BLaER1 treated with 17β-estradiol and CSF1 and Interleukin-3, amounts not matched to agents 10 nM and 100 nM (cell line): ENCODE measurements around the gene ERGIC1.

Experiments
- H3K27ac ChIP-seq, 11 experiments: shearing (Covaris generic); formaldehyde crosslinking; 2 replicates each; pipeline ENCODE4 v1.8.1; 2022
- H3K27me3 ChIP-seq, 11 experiments: shearing (Covaris generic); formaldehyde crosslinking; 2 replicates each; pipeline ENCODE4 v1.8.1; 2022
- H3K36me3 ChIP-seq, 11 experiments: shearing (Covaris generic); formaldehyde crosslinking; 2 replicates each; pipeline ENCODE4 v1.8.1; 2022
- H3K4me1 ChIP-seq, 10 experiments: shearing (Covaris generic); formaldehyde crosslinking; 2 replicates each; pipeline ENCODE4 v1.8.1; 2022
- H3K4me2 ChIP-seq, 11 experiments: shearing (Covaris generic); formaldehyde crosslinking; 2 replicates each; pipeline ENCODE4 v1.8.1; 2022
- H3K4me3 ChIP-seq, 10 experiments: shearing (Covaris generic); formaldehyde crosslinking; 2 replicates each; pipeline ENCODE4 v1.8.1; 2022
- H3K9ac ChIP-seq, 11 experiments: shearing (Covaris generic); formaldehyde crosslinking; 2 replicates each; pipeline ENCODE4 v1.8.1; 2022
- H3K9me3 ChIP-seq, 11 experiments: shearing (Covaris generic); formaldehyde crosslinking; replicated peaks in 1 of 11; 2 replicates each; pipeline ENCODE4 v1.8.1; 2022
- H4K20me1 ChIP-seq, 11 experiments: shearing (Covaris generic); formaldehyde crosslinking; 2 replicates each; pipeline ENCODE4 v1.8.1; 2022
- Cebpa-rat ChIP-seq, 11 experiments: shearing (Covaris generic); IDR thresholded peaks; 2 replicates each; pipeline ENCODE4 v1.8.1; 2022

ERGIC1 gene

DNA sequence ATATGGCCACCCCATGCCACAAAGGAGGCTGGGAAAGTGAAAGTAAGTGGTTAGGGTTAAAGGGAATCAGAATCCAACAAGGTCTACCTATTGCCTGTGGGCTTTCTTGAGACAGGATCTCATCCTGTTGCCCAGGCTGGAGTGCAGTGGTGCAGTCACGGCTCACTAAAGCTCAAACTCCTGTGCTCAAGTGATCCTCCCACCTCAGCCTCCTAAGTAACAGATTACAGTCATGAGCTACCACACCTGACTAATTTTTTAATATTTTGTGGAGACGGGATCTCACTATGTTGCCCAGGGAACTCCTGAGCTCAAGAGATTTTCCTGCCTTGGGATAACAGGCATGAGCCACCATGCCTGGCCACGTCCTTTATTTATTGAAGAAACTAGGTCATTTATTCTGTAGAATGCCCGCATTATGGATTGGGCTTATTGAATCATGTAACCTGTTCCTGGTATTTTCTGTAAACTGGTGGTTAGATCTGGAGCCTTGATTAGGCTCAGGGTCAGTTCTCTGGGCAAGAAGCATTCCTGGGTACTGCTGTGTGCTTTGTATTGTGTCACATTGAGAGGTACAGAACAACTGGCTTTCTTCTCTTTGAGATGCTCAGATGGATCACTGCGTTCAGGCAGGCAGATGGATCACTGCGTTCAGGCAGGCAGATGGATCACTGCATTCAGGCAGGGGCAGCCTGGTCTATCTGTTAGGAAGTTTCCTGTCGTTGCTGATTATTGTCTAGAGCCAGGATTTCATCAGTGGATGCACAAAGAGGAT lies 41.6 kb downstream of the ERGIC1 start:
- TF ChIP-seq Cebpa-rat (IDR thresholded peaks at IDR 0.05): no peak
- H3K4me3 ChIP-seq: no peak overlapping the region
- peak overlapping the region; percentile 52 to 96 (median 90) for H3K4me2 ChIP-seq

DNA sequence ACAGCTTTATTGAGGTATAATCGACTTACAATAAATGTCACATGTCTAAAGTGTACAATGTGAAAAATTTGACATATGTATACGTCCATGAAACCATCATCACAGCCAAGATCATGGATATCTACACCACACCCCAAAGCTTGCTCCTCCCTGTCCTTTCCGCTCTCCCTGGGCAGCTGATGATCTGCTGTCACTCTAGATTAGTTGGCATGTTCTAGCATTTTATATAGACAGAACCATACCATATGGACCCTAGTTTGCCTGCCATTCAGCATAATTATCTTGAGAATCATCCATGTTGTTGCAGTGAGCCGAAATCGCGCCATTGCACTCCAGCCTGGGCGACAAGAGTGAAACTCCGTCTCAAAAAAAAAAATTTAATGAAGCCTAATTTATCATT lies 42.5 kb downstream of the ERGIC1 start:
- H3K27ac ChIP-seq: peak overlapping the region in 2 of 11 experiments; percentile 8 to 86; a peak in 1 of 22 replicates
- H3K9ac ChIP-seq: no peak overlapping the region
- peaks cover 0 to 53% (median 11%) of the 10 kb centered on the region in 11 experiments; a peak in 12 of 22 replicates for H3K36me3 ChIP-seq
- no peaks in the 10 kb centered on the region for H3K9me3 ChIP-seq
- no peaks in the 10 kb centered on the region for H3K27me3 ChIP-seq
- peaks cover 0 to 76% (median 9%) of the 10 kb centered on the region in 11 experiments; a peak in 11 of 22 replicates for H4K20me1 ChIP-seq
- H3K4me2 ChIP-seq: peak overlapping the region; percentile 27 to 96 (median 89); a peak in 17 of 22 replicates
- TF ChIP-seq Cebpa-rat (IDR thresholded peaks at IDR 0.05): no peak
- peaks cover 67 to 100% (median 77%) of the 10 kb centered on the region in 10 experiments for H3K4me1 ChIP-seq
- H3K4me3 ChIP-seq: no peak overlapping the region

More for the DNA sequence above, 41.6 kb downstream of the ERGIC1 start:
- Histone ChIP-seq H3K36me3 (peaks cover 0 to 44% (median 11%) of the 10 kb centered on the region in 11 experiments; a peak in 12 of 22 replicates), H4K20me1 (peaks cover 0 to 76% (median 9%) of the 10 kb centered on the region in 11 experiments; a peak in 11 of 22 replicates), H3K27me3 (no peaks in the 10 kb centered on the region), H3K27ac (peak overlapping the region in 7 of 11 experiments; percentile 2 to 88 (median 84); a peak in 10 of 22 replicates), H3K4me1 (peaks cover 76 to 100% (median 84%) of the 10 kb centered on the region in 10 experiments), H3K9ac (peak overlapping the region in 5 of 11 experiments; percentile 4 to 77 (median 25); a peak in 6 of 22 replicates), H3K9me3 (no peaks in the 10 kb centered on the region)

DNA sequence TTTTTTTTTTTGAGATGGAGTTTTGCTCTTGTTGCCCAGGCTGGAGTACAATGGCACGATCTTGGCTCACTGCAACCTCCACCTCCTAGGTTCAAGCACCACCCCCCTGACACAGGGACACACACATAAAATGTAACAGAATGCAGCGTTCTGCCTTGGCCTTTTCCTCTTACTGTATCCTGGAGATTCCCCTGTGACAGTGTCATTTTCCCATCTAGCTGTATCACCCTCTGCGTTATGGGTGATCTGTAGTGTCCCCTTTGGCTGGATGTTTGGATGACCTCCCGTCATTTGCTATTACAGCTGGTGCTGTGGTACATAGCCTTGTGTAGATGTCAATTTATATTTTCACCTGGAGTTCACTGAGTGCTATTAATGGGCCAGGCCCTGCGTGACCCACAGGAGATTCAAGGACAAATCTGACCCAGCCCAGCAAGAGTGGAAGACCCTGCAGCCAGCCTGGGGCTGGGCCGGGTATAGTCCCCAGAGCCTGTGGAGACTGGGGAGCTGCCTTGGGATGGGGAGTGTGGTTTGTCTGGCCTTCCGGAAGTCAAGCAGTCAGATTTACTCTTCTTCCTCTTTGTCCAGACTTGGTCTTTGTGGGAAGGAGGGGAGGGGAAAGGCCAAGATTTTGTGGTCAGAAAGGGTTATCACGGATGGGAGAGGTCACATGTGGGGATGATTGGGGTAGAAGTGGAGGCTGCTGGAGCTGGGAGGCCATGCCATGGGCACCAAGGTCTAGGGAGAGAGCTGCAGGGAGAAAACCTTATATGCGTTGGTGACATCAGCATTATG lies 43.6 kb downstream of the ERGIC1 start:
- H4K20me1 ChIP-seq: peaks cover 0 to 83% (median 9%) of the 10 kb centered on the region in 11 experiments; a peak in 11 of 22 replicates
- H3K4me1 ChIP-seq: peaks cover 57 to 100% (median 77%) of the 10 kb centered on the region in 10 experiments
- no peak overlapping the region for H3K4me3 ChIP-seq
- no peaks in the 10 kb centered on the region for H3K9me3 ChIP-seq
- peak overlapping the region in 8 of 11 experiments; percentile 3 to 42 (median 19); a peak in 6 of 22 replicates for H3K9ac ChIP-seq
- TF ChIP-seq Cebpa-rat (IDR thresholded peaks at IDR 0.05): no peak
- peak overlapping the region in 10 of 11 experiments; percentile 20 to 59 (median 44); a peak in 19 of 22 replicates for H3K27ac ChIP-seq
- peaks cover 0 to 64% (median 18%) of the 10 kb centered on the region in 11 experiments; a peak in 12 of 22 replicates for H3K36me3 ChIP-seq
- H3K27me3 ChIP-seq: no peaks in the 10 kb centered on the region
- peak overlapping the region; percentile 45 to 87 (median 77) for H3K4me2 ChIP-seq

DNA sequence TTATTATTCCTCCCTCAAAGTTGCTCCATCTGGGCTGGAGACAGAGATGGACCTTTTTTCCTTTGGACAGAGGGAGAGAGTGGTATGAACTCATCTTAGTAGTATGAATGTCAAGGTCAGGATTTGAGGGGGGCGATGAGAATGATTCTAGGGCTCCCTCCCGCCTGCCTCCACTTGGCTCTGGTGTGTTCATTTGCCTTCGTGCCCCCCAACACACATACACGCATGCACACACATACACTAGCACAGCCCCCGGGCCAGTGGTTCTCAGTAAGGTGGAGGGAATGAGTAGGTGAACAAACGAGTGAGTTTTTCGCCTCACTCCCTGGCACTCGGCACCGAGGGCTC lies 44.5 kb downstream of the ERGIC1 start:
- Histone ChIP-seq H3K27ac (peak overlapping the region in 10 of 11 experiments; percentile 0 to 59 (median 44); a peak in 10 of 22 replicates), H3K36me3 (peaks cover 5 to 68% (median 24%) of the 10 kb centered on the region in 11 experiments; a peak in 18 of 22 replicates), H4K20me1 (peaks cover 0 to 83% (median 9%) of the 10 kb centered on the region in 11 experiments; a peak in 11 of 22 replicates), H3K4me3 (no peak overlapping the region), H3K4me1 (peaks cover 48 to 100% (median 75%) of the 10 kb centered on the region in 10 experiments), H3K9me3 (peaks cover 0 to 4% (median 0%) of the 10 kb centered on the region in 11 experiments; a peak in 2 of 22 replicates), H3K4me2 (peak overlapping the region in 7 of 11 experiments; percentile 50 to 87 (median 81); a peak in 13 of 22 replicates), H3K27me3 (no peaks in the 10 kb centered on the region), H3K9ac (no peak overlapping the region)
- TF ChIP-seq Cebpa-rat (IDR thresholded peaks at IDR 0.05): no peak

DNA sequence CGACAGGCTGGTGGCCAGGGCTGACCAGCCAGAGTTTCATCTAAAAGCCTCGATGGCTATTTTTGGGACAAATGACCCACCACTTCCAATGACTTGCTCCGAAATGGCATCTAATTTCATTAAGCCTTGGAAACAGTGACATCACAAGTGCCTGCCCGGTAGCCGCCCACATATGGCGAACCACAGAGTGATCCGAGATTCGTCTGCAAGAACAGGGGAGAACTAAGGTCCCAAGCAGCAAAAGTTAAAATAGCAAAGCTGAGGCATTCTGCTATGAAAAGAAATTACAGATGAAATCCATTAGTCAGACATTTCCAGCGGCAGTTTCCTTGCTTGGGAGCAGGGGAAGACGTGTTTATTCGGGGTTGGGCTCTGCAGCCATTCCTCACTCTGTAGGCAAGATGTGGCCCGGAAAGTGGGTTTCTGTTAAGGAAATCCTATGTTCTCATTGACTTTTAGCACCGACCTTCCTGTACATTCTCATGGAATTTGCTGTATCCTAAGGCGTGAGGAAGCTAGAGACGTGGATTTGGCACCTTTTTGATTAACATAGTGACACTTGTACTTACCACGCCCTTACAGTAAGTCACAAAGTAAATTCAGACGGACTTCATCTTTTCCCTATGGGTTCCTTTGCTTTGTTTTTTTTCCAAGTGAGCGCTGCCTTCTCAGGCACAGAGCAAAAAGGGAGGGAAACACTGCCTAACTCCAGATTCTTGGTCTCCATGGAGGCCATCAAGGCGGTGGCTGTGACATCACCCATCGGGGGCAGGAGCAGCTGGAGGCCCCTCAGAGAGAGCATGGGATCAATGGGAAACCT lies 45.1 kb downstream of the ERGIC1 start:
- Histone ChIP-seq H3K9me3 (peaks cover 0 to 5% (median 0%) of the 10 kb centered on the region in 11 experiments; a peak in 2 of 22 replicates), H3K9ac (no peak overlapping the region), H3K4me1 (peaks cover 42 to 100% (median 70%) of the 10 kb centered on the region in 10 experiments), H3K27me3 (no peaks in the 10 kb centered on the region), H3K27ac (peak overlapping the region in 5 of 11 experiments; percentile 38 to 56 (median 51); a peak in 4 of 22 replicates), H3K36me3 (peaks cover 6 to 70% (median 29%) of the 10 kb centered on the region in 11 experiments; a peak in 18 of 22 replicates), H3K4me3 (no peak overlapping the region), H4K20me1 (peaks cover 0 to 87% (median 11%) of the 10 kb centered on the region in 11 experiments; a peak in 12 of 22 replicates), H3K4me2 (peak overlapping the region in 6 of 11 experiments; percentile 50 to 87 (median 79); a peak in 9 of 22 replicates)
- TF ChIP-seq Cebpa-rat (IDR thresholded peaks at IDR 0.05): no peak

DNA sequence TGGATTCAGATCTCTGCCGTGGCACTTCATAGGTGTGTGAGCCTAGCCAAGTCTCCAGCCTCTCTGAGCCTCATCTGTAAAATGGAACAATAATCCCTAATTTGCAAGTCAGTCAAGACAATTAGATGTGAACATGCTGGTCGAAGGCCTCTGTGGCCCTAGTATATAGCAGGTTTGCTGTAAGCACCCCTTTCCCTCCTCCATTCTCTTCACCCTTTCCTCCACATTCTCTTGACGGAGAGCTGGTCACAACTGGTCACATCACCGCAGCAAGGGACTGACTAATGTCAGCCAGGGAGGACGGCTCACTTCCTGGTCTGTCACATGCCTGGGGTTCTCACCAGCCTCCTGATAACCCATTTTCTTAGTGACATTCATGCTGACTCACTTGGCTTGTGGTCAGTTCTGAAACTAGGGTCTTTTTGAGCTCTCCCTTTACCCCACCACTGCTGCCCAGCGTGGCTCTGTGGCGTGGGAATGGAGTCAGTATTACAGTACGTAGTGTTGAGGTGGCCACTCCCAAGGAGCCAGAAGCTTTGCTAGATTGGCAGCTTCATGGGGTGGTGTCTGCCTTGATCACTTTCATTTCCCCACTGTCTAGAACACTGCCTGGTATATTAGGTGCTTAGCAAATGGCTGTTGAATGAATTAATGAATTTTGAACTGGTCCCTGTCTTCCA lies 47.8 kb downstream of the ERGIC1 start:
- Histone ChIP-seq H3K36me3 (peaks cover 6 to 94% (median 44%) of the 10 kb centered on the region in 11 experiments; a peak in 18 of 22 replicates), H4K20me1 (peaks cover 0 to 91% (median 16%) of the 10 kb centered on the region in 11 experiments; a peak in 11 of 22 replicates), H3K9ac (peak overlapping the region in 4 of 11 experiments; percentile 15 to 63 (median 54); a peak in 5 of 22 replicates), H3K27ac (peak overlapping the region; percentile 14 to 85 (median 50); a peak in 20 of 22 replicates), H3K9me3 (peaks cover 0 to 5% (median 0%) of the 10 kb centered on the region in 11 experiments; a peak in 2 of 22 replicates), H3K4me1 (peaks cover 15 to 100% (median 66%) of the 10 kb centered on the region in 10 experiments), H3K4me2 (peak overlapping the region in 6 of 11 experiments; percentile 1 to 83 (median 57); a peak in 11 of 22 replicates), H3K4me3 (no peak overlapping the region), H3K27me3 (no peaks in the 10 kb centered on the region)
- TF ChIP-seq Cebpa-rat (IDR thresholded peaks at IDR 0.05): no peak

DNA sequence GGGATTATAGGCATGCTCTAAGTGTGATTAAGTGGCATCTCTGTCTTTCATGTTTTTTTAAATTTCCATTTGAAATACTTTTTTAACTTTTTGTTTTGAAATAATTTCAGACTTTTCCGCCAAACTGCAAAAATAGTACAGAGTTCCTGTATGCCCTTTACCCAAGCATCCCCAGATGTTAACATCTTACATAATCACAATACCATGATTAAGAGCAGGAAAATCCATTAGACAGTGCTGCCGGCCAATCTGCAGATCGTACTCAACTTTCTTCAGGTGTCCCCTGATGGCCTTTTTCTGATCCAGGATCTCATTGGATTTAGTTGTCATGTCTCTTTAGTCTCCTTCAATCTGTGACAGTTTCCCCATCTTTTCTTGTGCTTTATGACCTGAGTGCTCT lies 49.0 kb downstream of the ERGIC1 start:
- H3K4me3 ChIP-seq: no peak overlapping the region
- peaks cover 0 to 5% (median 0%) of the 10 kb centered on the region in 11 experiments; a peak in 2 of 22 replicates for H3K9me3 ChIP-seq
- H3K9ac ChIP-seq: no peak overlapping the region
- TF ChIP-seq Cebpa-rat (IDR thresholded peaks at IDR 0.05): no peak
- H3K4me1 ChIP-seq: peaks cover 3 to 100% (median 66%) of the 10 kb centered on the region in 10 experiments
- H3K27ac ChIP-seq: peak overlapping the region in 5 of 11 experiments; percentile 1 to 71 (median 24); a peak in 1 of 22 replicates
- H3K4me2 ChIP-seq: peak overlapping the region in 3 of 11 experiments; percentile 55 to 83 (median 76); a peak in 5 of 22 replicates
- H4K20me1 ChIP-seq: peaks cover 0 to 96% (median 13%) of the 10 kb centered on the region in 11 experiments; a peak in 11 of 22 replicates
- peaks cover 6 to 99% (median 57%) of the 10 kb centered on the region in 11 experiments; a peak in 19 of 22 replicates for H3K36me3 ChIP-seq
- no peaks in the 10 kb centered on the region for H3K27me3 ChIP-seq
